Kidney (tissue), 14 donors: ENCODE measurements around the gene CLCA4. TPM values are rescaled to one million over a fixed set of nuclear protein-coding genes. Genes with fewer than 3 reads are reported as not detected.

ENCODE experiments used
- DNase-seq, 5 donors: peaks; one replicate each; pipeline ENCODE4 v3.0.0-alpha.2; 2013 to 2020
- FAIRE-seq: peaks from 2 replicates; lab custom pipeline; 2012; peaks lifted over from hg19 to GRCh38; lab: Jason Lieb, UNC
- H3K27ac ChIP-seq, 2 donors: one replicate each; pipeline ENCODE4 v1.7.0; 2013; ENCODE audit warnings: low read depth in 2 of 2, low read length in 2 of 2, inconsistent platforms in 1 of 2
- H3K27me3 ChIP-seq: one replicate; pipeline ENCODE4 v1.7.1; 2013; ENCODE audit warnings: low read length, inconsistent platforms; ENCODE audit not compliant: control insufficient read depth, insufficient read depth
- H3K36me3 ChIP-seq, 3 donors: one replicate each; pipeline versions ENCODE4 v1.7.0 to v1.7.1; 2013; ENCODE audit warnings: low read length in 3 of 3, control low read depth in 1 of 3, inconsistent platforms in 1 of 3; ENCODE audit not compliant: insufficient read depth in 3 of 3, control insufficient read depth in 2 of 3
- H3K4me1 ChIP-seq, 3 donors: one replicate each; pipeline versions ENCODE4 v1.7.0 to v1.7.1; 2013; ENCODE audit warnings: low read length in 3 of 3, inconsistent platforms in 1 of 3, low read depth in 1 of 3; ENCODE audit not compliant: control insufficient read depth in 2 of 3, insufficient read depth in 2 of 3
- H3K4me3 ChIP-seq, 3 donors: one replicate each; pipeline versions ENCODE4 v1.7.0 to v1.8.1; 2013; ENCODE audit warnings: low read length in 3 of 3, control low read depth in 1 of 3, inconsistent platforms in 1 of 3
- H3K9ac ChIP-seq, 3 donors: one replicate each; pipeline versions ENCODE4 v1.7.0 to v1.7.1; 2013; ENCODE audit warnings: low read length in 3 of 3, control low read depth in 1 of 3, inconsistent platforms in 1 of 3
- H3K9me3 ChIP-seq, 3 donors: one replicate each; pipeline versions ENCODE4 v1.7.0 to v1.7.1; 2013; ENCODE audit warnings: low read length in 3 of 3, control low read depth in 1 of 3, inconsistent platforms in 1 of 3; ENCODE audit not compliant: control insufficient read depth in 2 of 3, insufficient read depth in 1 of 3
- intact Hi-C: fragments of 100-400 bp; cut with DNase I; formaldehyde crosslinking; loops from one replicate; pipeline ENCODE4 v1.11.1; 2022
- polyA plus RNA-seq: library from polyadenylated mRNA; stranded (reverse); fragments of 350-450 nt; fragmentation: Illumina TruSeq; extraction: RNeasy Lipid Tissue Mini Kit (QIAGEN cat#74804); gene quantifications from one replicate; pipeline ENCODE4 v1.2.3, GENCODE V29; 2014; ENCODE audit warnings: low read depth, low replicate concordance; ENCODE audit not compliant: insufficient read depth
- total RNA-seq: library from RNA; stranded (reverse); fragmentation: NEBNext Ultra II Directional; extraction: Animal tissue kit (Norgen Biotek cat#: 25700); gene quantifications from one replicate; pipeline ENCODE4 v1.2.1, GENCODE V29; 2021
- TF ChIP-seq, protein P1 (sequence below): IDR thresholded peaks from 3 replicates; pipeline ENCODE4 v1.5.1; 2012; ENCODE audit warnings: mild to moderate bottlenecking, moderate library complexity, borderline replicate concordance; ENCODE audit not compliant: insufficient read depth; ENCODE audit errors: extremely low read depth
- donor health status: control.
- donor health status: control.
- donor health status: control.
- donor health status: control.
- donor health status: control.
- donor health status: DM: yes; HTN: yes; CAD: no.
- donor health status: Normal renal cell carcinoma (clear cell type).

CLCA4 gene
- total and polyA plus RNA-seq, 2 donors from 2014 or later = 0.13 TPM; not detected in 1

DNA sequence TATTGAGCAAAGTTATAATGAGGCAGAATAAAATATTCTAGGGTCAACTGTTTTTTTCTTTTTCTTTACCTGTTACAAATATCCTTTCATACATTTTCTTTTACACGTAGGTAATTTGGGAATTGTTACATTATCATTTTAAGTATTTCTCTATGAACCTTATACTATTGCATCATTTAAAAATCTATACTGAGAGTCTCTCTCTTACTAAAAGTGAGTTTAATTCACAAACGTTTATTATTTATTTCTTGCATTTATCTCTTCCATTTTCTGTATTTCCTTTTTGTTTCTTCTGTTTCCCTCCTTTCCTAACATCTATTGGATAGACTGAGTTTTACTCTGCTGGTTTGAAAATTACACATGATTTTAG is 25.4 kb upstream of the CLCA4 start:
- Histone ChIP-seq H3K9ac (no peak overlapping the region), H3K27ac (no peak overlapping the region), H3K27me3 (no peaks in the 10 kb centered on the region), H3K9me3 (no peaks in the 10 kb centered on the region), H3K4me3 (no peak overlapping the region), H3K4me1 (no peaks in the 10 kb centered on the region), H3K36me3 (no peaks in the 10 kb centered on the region)
- no peak for FAIRE-seq
- TF ChIP-seq, protein P1, sequence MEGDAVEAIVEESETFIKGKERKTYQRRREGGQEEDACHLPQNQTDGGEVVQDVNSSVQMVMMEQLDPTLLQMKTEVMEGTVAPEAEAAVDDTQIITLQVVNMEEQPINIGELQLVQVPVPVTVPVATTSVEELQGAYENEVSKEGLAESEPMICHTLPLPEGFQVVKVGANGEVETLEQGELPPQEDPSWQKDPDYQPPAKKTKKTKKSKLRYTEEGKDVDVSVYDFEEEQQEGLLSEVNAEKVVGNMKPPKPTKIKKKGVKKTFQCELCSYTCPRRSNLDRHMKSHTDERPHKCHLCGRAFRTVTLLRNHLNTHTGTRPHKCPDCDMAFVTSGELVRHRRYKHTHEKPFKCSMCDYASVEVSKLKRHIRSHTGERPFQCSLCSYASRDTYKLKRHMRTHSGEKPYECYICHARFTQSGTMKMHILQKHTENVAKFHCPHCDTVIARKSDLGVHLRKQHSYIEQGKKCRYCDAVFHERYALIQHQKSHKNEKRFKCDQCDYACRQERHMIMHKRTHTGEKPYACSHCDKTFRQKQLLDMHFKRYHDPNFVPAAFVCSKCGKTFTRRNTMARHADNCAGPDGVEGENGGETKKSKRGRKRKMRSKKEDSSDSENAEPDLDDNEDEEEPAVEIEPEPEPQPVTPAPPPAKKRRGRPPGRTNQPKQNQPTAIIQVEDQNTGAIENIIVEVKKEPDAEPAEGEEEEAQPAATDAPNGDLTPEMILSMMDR = no peak
- intact Hi-C loops = no loop called here
- no peak for DNase-seq

DNA sequence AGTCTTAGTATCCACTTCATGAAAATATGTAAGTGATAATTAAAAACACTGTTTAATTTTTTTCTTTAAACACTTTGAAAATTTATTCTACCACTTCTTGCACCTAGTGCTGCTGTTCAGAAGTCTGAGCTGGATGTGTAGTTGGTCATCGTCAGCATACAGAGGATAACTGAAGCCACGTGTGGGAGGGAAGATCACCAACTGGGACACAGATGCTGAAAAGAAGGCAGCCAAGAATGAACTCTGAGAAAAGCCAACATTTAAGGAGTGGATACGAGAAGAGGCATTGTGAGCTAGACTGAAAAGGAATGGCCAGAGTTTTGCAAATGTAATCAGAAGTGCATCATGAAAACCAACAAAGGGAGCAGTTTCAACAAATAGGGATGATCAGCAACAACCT is 24.6 kb upstream of the CLCA4 start:
- no peaks in the 10 kb centered on the region for H3K9me3 ChIP-seq
- H3K27me3 ChIP-seq = no peaks in the 10 kb centered on the region
- TF ChIP-seq, protein P1 = no peak
- H3K36me3 ChIP-seq = no peaks in the 10 kb centered on the region
- FAIRE-seq (no peak), DNase-seq (no peak)
- no peak overlapping the region for H3K27ac ChIP-seq
- no peak overlapping the region for H3K9ac ChIP-seq
- H3K4me3 ChIP-seq = no peak overlapping the region
- no peaks in the 10 kb centered on the region for H3K4me1 ChIP-seq
- intact Hi-C loops = no loop called here

DNA sequence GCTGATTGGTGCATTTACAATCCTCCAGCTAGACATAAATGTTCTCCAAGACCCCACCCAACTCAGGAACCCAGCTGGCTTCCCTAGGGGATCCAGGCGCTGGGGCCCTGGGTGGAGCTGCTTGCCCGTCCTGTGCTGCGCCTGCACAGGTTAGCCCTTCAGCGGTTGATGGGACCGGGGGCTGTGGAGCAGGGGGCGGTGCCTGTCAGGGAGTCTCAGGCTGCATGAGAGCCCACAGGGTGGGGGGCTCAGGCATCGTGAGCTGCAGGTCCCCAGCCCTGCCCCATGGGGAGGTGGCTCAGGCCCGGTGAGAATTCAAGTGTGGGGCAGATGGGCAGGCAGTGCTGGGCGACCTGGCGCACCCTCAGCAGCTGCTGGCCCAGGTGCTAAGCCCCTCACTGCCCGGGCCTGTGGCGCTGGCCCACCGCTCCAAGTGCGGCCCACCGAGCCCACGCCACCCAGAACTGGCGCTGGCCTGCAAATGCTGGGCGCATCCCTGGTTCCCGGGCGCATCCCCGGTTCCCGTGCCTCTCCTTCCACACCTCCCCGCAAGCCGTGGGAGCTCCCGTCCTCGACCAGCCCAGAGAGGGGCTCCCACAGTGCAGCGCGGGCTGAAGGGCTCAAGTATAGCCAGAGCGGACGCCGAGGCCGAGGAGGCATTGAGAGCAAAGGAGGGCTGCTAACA is 23.1 kb upstream of the CLCA4 start:
- intact Hi-C loops = no loop called here
- Histone ChIP-seq H3K27ac (no peak overlapping the region), H3K27me3 (no peaks in the 10 kb centered on the region), H3K4me3 (no peak overlapping the region), H3K9me3 (no peaks in the 10 kb centered on the region), H3K9ac (no peak overlapping the region), H3K36me3 (no peaks in the 10 kb centered on the region), H3K4me1 (no peaks in the 10 kb centered on the region)
- TF ChIP-seq, protein P1 = no peak
- no peak for FAIRE-seq
- DNase-seq = no peak

DNA sequence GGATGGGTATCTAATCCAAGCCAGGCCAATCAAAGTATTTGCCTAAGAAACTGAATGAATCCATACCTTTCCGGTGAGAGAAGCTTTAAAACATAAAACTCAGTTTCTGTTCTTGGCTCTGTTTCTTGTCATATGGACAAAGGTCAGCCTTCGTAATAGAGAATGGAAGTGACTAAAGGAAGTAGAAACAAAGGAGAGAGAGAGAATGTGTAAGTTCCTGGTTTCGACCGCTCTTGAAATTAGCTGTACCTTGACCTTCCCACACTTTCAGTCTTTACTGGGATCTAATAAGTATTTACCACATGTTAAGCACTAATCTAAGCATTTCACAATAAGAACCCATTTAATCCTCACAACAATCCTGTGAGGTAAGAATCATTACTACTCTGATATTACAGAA is 19.6 kb upstream of the CLCA4 start:
- Histone ChIP-seq H3K27me3 (no peaks in the 10 kb centered on the region), H3K9me3 (no peaks in the 10 kb centered on the region), H3K9ac (no peak overlapping the region), H3K4me1 (no peaks in the 10 kb centered on the region), H3K4me3 (no peak overlapping the region), H3K36me3 (no peaks in the 10 kb centered on the region), H3K27ac (no peak overlapping the region)
- no peak for DNase-seq
- FAIRE-seq = no peak
- intact Hi-C loops = no loop called here
- TF ChIP-seq, protein P1 = no peak
